Measurements from ENCODE around the gene PRCP. TPM values are rescaled to one million over a fixed set of nuclear protein-coding genes. Genes with fewer than 3 reads are reported as not detected.
A peak's percentile ranks its signal among the peaks of the same experiment; 100 is the strongest.
"Not testable (repeated sequence)": the region's sequence is repeated elsewhere in the genome, so short reads cannot be mapped to it uniquely, and the experiment has no call there.

PRCP gene
- 445 TPM for total RNA-seq (ENCODE audit: unreplicated experiment)
- long read RNA-seq, full-length matches to known transcripts: 344 of 380 reads
- long read RNA-seq, partial matches to known transcripts: 27 of 380 reads
- long read RNA-seq, other reads (novel, unspliced or antisense): 9 of 380 reads

DNA sequence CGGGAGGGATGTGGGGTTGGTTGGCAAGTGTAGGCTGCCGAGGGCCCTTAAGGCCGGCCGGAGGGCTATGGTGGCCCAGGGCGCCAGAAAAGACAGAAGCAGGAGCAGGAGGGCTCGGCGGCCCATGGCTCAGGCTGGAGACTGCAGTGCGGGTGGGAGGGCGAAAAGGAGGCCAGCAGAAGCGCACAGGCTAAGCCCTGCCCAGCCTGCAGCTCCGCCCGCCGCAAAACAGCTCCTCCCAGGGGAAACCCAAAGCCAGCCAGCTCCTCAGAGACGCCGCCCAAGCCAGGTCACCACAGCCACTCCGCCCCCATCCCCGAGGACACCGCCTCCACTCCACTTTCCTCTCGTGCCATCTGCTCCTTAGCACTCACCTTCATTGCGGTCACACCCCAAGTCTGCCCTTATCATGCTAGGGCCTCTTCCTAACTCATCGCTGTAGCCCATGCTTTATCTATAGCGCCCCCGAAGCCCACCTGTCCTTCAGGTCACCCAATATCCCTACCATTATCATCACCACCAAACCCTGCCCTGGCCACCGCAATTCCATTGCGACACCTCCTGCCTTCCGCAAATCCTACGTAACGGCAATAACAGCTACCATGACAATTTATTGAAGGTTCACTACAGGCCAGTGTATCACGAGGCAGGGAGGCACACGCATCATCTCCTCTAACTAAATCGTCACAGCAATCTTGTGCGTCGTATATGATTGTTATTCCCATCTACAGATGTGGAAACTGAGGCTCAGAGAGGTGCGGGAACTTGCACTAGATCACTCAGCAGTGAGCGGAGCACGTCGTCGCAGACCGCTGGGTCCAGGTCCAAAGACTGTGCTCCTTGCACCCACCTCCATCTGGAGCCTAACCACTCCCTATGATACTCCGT lies at the start of gene PRCP:
PRCP (minus strand) TSS at position 154 of the 888 bp plus-strand sequence; CDS start at position 126, 28 bp downstream.
- Mint-ChIP-seq H3K4me3 (ENCODE audit: unreplicated experiment) (peak within 1 kb of the TSS; percentile 100), H3K4me1 (ENCODE audit: unreplicated experiment) (peaks cover 49% of the 10 kb centered on the region), H3K27ac (ENCODE audit: unreplicated experiment) (peak within 1 kb of the TSS; percentile 95), H3K36me3 (ENCODE audit: low read depth, unreplicated experiment) (peaks cover 7% of the 10 kb centered on the region), H3K27me3 (ENCODE audit: unreplicated experiment) (peaks cover 8% of the 10 kb centered on the region), H3K9me3 (ENCODE audit: unreplicated experiment) (no peaks in the 10 kb centered on the region)
- peak; percentile 91 for DNase-seq (ENCODE audit: low spot score)
- TF ChIP-seq, protein P1, sequence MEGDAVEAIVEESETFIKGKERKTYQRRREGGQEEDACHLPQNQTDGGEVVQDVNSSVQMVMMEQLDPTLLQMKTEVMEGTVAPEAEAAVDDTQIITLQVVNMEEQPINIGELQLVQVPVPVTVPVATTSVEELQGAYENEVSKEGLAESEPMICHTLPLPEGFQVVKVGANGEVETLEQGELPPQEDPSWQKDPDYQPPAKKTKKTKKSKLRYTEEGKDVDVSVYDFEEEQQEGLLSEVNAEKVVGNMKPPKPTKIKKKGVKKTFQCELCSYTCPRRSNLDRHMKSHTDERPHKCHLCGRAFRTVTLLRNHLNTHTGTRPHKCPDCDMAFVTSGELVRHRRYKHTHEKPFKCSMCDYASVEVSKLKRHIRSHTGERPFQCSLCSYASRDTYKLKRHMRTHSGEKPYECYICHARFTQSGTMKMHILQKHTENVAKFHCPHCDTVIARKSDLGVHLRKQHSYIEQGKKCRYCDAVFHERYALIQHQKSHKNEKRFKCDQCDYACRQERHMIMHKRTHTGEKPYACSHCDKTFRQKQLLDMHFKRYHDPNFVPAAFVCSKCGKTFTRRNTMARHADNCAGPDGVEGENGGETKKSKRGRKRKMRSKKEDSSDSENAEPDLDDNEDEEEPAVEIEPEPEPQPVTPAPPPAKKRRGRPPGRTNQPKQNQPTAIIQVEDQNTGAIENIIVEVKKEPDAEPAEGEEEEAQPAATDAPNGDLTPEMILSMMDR (IDR thresholded peaks at IDR 0.05; ENCODE audit: unreplicated experiment): no peak

DNA sequence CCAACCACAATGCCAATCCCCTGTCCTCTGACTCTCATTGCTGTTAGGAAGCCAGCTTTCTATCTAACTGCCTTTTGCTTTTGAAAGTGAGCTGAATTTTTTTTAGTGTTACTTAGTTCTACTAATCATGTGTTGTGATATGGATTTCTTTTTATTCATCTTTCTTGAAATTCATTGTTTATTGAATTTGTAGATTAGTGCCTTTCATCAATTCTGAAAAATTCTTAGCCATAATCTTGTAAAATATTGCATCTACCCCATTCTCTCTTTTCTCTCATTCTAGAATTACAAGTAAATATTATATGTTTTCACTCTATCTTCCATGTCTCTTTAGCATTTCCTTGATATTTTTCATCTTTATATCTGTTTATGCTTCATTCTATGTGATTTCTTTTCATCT lies 49.1 kb upstream of the PRCP start:
- H3K9me3 Mint-ChIP-seq (ENCODE audit: unreplicated experiment): no peaks in the 10 kb centered on the region
- H3K36me3 Mint-ChIP-seq (ENCODE audit: low read depth, unreplicated experiment): no peaks in the 10 kb centered on the region
- H3K4me3 Mint-ChIP-seq (ENCODE audit: unreplicated experiment): no peak overlapping the region
- no peaks in the 10 kb centered on the region for H3K4me1 Mint-ChIP-seq (ENCODE audit: unreplicated experiment)
- no peak overlapping the region for H3K27ac Mint-ChIP-seq (ENCODE audit: unreplicated experiment)
- no peaks in the 10 kb centered on the region for H3K27me3 Mint-ChIP-seq (ENCODE audit: unreplicated experiment)
- TF ChIP-seq, protein P1 (IDR thresholded peaks at IDR 0.05; ENCODE audit: unreplicated experiment): no peak
- DNase-seq (ENCODE audit: low spot score): no peak

DNA sequence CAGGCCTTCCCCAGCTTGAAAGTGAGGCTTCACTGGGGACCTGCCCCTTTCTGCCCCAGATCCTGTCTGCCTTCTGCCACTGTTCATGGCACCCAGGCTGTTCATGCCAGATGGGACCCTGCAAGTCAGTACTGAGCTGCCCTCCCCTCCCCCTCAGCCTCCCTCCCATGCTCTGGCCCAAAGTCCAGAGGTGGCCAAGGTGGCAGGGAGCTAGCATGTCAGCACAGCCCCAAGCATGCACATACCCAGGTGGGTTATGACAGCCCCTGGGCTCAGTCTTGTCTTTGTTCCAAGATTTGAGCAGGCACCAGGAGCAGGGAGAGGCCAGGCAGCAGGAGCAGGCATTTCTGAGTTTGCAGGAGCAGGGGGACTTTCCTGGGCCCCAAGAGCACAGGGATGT lies 45.5 kb upstream of the PRCP start:
- Mint-ChIP-seq H3K27me3 (ENCODE audit: unreplicated experiment) (no peaks in the 10 kb centered on the region), H3K4me1 (ENCODE audit: unreplicated experiment) (no peaks in the 10 kb centered on the region), H3K9me3 (ENCODE audit: unreplicated experiment) (no peaks in the 10 kb centered on the region), H3K27ac (ENCODE audit: unreplicated experiment) (no peak overlapping the region), H3K4me3 (ENCODE audit: unreplicated experiment) (no peak overlapping the region), H3K36me3 (ENCODE audit: low read depth, unreplicated experiment) (no peaks in the 10 kb centered on the region)
- DNase-seq (ENCODE audit: low spot score): no peak
- TF ChIP-seq, protein P1 (IDR thresholded peaks at IDR 0.05; ENCODE audit: unreplicated experiment): no peak

DNA sequence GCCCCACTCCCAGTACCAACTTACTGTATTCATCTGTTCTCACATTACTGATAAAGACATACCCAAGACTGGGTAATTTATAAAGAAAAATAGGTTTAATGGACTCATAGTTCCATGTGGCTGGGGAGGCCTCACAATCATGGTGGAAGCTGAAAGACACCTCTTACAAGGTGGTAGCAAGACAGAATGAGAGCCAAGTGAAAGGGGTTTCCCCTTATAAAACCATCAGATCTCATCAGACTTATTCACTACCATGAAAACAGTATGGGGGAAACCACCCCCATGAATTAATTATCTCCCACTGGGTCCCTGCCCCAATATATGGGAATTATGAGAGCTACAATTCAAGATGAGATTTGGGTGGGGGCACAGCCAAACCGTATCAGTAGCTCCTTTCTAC lies 44.8 kb upstream of the PRCP start:
- not testable (repeated sequence) for H3K4me1 Mint-ChIP-seq (ENCODE audit: unreplicated experiment); H3K9me3 Mint-ChIP-seq (ENCODE audit: unreplicated experiment); H3K27ac Mint-ChIP-seq (ENCODE audit: unreplicated experiment); DNase-seq (ENCODE audit: low spot score); H3K27me3 Mint-ChIP-seq (ENCODE audit: unreplicated experiment); H3K36me3 Mint-ChIP-seq (ENCODE audit: low read depth, unreplicated experiment); H3K4me3 Mint-ChIP-seq (ENCODE audit: unreplicated experiment)

DNA sequence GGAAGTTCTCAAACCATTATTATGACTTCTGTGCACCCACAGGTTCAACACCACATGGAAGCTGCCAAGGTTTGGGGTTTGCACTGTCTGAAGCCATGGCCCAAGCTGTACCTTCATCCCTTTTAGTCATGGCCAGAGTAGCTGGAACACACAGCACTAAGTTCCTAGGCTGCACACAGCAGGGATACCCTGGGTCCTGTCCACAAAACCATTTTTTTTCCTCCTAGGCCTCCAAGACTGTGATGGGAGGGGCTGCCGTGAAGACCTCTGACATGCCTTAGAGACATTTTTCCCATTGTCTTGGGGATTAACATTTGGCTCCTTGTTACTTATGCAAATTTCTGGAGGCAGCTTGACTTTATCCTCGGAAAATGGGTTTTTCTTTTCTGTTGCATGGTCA lies 44.0 kb upstream of the PRCP start:
- Mint-ChIP-seq H3K4me3 (ENCODE audit: unreplicated experiment) (no peak overlapping the region), H3K36me3 (ENCODE audit: low read depth, unreplicated experiment) (no peaks in the 10 kb centered on the region), H3K4me1 (ENCODE audit: unreplicated experiment) (no peaks in the 10 kb centered on the region), H3K27ac (ENCODE audit: unreplicated experiment) (no peak overlapping the region), H3K9me3 (ENCODE audit: unreplicated experiment) (no peaks in the 10 kb centered on the region), H3K27me3 (ENCODE audit: unreplicated experiment) (no peaks in the 10 kb centered on the region)
- TF ChIP-seq, protein P1 (IDR thresholded peaks at IDR 0.05; ENCODE audit: unreplicated experiment): no peak
- no peak for DNase-seq (ENCODE audit: low spot score)

DNA sequence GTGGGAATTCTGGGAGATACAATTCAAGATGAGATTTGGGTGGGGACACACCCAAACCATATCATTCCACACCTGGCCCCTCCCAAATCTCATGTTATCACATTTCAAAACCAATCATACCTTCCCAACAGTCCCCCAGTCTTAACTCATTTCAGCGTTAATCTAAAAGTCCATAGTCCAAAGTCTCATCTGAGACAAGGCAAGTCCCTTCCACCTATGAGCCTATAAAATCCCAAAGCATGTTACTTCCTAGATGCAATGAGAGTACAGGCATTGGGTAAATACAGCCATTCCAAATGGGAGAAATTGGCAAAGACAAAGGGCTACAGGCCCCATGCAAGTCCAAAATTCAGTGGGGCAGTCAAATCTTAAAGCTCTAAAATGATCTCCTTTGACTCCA lies 43.2 kb upstream of the PRCP start:
- not testable (repeated sequence) for H3K36me3 Mint-ChIP-seq (ENCODE audit: low read depth, unreplicated experiment); DNase-seq (ENCODE audit: low spot score); H3K27ac Mint-ChIP-seq (ENCODE audit: unreplicated experiment); H3K4me1 Mint-ChIP-seq (ENCODE audit: unreplicated experiment); H3K27me3 Mint-ChIP-seq (ENCODE audit: unreplicated experiment); H3K9me3 Mint-ChIP-seq (ENCODE audit: unreplicated experiment); H3K4me3 Mint-ChIP-seq (ENCODE audit: unreplicated experiment)
